Inflammatory macrophage treated with lipopolysaccharide for 4 hours (primary cell): ENCODE results near the gene ZNF408.

ENCODE experiments used
- DNase-seq: peaks from one replicate; pipeline ENCODE4 v3.0.0-alpha.2; 2020

Gene ZNF408

DNA sequence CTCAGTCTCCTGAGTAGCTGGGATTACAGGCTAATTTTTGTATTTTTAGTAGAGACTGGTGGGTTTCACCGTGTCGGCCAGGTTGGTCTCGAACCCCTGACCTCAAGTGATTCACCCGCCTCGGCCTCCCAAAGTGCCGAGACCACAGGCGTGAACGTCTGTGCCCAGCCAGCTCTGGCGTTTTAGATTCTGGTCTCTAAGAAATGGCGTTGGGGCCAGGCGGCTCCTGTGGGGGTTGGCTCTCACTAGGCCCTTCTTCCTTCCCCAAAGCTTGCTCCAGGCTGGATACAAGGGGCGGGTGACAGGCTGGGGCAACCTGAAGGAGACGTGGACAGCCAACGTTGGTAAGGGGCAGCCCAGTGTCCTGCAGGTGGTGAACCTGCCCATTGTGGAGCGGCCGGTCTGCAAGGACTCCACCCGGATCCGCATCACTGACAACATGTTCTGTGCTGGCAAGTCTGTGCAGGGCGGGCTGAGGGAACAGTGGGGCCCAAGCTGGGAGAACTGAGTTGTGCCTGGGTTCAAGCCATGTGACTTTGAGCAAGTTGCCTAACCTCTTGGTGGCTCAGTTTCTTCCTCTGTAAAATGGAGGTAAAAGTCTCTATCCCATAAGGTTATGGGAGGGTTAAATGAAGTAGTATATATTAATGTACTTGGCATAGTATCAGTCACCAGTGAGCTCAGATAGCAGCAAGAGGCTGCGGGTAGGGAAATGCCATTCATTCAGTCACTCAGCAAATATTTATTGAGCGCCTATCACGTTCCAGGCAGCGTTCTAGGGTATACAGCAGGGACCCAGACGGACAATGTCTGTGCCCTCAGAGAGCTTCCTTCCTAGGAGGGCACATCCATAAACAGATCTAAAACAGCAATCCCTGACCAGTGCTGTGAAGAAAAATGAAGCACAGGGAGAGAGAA is 28.5 kb downstream of the ZNF408 start:
- no peak for DNase-seq

DNA sequence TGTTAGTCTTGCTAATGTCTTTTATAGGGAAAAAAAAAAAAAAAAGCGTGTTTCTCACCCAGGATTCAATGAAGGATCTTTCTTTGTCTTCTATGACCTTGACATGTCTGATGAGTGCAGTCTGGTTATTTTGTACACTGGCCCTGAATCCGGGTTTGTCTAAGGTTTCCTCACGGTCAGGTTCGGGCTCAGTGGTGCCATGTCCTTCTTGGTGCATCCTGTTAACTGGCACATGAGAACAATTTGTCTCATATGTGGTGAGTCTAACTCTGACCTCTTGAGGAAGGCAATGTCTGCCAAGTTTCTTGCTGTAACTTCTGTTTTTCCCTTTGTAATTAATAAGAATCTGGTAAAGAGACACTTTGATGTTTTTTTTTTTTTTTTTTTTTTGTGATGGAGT is 30.7 kb downstream of the ZNF408 start:
- no peak for DNase-seq

DNA sequence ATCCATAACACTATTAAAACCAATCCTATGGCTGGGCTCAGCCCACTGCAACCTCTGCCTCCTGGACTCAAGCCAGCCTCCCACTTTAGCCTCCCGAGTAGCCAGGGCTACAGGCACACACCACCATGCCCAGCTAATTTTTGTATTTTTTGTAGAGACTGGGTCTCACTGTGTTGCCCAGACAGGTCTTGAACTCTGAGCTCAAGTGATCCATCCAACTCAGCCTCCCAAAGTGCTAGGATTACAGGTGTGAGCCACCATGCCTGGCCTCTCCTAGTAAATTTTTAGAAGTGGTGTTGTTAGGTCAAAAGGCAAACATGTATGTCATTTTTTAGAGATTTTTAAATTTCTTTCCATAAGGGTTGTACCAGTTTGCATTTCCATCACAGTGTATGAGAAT is 32.4 kb downstream of the ZNF408 start:
- no peak for DNase-seq

DNA sequence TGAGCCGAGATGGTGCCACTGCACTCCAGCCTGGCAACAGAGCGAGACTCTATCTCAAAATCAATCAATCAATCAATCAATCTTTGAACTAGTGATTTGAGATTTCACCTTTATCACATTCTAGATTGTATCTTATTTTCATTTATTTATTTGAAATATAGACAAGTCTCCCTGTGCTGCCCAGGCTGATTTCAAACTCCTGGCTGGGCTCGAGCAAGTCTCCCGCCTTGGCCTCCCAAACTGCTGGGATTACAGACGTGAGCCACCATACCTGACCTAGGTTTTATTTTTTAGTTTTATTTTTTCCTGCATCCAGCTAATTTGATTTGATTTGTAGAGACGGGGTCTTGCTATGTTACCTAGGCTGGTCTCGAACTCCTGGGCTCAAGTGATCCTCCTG is 35.3 kb downstream of the ZNF408 start:
- DNase-seq: no peak

DNA sequence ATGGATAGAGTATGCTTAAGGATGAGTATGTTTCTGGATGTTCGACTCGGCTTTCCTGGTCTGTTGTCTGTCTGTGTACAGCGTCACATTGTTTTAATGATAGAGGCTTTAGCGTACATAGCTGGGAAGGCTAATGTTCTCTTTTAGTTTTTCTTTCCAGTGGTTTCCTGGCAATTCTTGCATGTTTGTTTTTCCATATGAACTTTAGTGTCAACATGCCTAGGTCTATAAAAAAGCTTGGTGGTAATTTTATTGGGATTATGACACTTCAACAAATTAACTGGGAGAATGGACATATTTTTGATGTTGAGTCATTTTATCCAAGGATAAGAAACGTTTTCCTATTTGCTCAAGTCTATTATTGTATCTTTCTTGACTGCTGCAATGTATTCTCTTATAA is 35.8 kb downstream of the ZNF408 start:
- no peak for DNase-seq

DNA sequence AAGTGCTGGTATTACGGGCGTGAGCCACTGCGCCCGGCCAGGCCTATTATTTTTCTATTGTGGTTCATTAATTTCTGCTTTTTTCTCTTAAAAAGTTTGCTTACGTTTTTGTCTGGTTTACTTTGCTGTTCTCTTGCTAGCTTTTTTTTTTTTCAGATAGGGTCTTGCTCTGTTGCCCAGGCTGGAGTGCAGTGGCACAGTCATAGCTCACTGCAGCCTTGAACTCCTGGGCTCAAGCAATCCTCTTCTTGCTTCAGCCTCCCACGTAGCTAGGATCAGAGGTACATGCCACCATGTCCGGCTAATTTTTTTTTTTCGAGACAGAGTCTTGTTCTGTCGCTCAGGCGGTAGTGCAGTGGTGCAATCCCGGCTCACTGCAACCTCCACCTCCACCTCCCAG is 36.9 kb downstream of the ZNF408 start:
- no peak for DNase-seq

DNA sequence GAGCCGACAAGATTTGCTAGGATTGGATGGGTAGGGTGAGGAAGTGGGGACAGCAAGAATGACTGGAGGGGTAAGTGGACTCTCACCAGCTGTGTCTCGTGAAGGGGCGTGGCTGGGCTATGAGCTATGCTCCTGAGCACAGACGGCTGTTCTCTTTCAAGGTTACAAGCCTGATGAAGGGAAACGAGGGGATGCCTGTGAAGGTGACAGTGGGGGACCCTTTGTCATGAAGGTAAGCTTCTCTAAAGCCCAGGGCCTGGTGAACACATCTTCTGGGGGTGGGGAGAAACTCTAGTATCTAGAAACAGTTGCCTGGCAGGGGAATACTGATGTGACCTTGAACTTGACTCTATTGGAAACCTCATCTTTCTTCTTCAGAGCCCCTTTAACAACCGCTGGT is 38.1 kb downstream of the ZNF408 start:
- DNase-seq: no peak

DNA sequence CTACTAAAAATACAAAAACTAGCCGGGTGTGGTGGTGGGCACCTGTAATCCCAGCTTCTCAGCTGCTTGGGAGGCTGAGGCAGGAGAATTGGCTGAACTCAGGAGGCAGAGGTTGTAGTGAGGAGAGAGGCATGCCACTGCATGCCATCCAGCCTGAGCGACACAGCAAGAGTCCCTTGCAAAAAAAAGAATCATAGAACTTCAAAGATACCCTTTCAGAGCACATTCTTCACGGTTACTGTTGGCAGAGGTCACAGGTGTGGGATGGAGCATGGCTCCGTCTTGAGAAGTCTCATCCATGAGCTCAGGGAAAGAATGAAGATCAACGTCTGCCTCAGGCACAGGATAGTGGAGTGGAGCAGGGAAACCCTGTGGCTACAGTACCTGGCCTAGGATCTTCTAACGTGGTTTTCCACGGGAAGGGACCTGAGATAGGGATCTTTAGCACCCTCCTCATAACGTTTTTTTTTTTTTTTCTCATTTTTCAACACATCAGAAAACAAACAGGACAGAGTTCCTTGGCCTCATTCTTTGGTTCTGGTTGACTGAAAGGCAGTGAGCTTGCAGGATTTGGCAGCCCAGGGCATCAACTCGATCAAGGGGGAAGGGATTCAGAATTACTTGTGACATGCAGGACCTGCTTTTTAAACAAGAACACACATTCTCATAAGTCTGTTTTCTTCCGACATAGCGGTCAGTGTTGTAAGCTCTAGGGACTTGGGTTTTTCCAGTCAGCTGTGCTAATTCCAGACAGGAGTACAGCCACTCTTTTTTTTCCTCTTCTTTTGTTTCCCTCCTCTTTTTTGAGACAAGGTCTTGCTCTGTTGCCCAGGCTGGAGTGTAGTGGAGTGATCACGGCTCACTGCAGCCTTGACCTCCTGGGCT is 41.0 kb downstream of the ZNF408 start:
- DNase-seq: no peak

DNA sequence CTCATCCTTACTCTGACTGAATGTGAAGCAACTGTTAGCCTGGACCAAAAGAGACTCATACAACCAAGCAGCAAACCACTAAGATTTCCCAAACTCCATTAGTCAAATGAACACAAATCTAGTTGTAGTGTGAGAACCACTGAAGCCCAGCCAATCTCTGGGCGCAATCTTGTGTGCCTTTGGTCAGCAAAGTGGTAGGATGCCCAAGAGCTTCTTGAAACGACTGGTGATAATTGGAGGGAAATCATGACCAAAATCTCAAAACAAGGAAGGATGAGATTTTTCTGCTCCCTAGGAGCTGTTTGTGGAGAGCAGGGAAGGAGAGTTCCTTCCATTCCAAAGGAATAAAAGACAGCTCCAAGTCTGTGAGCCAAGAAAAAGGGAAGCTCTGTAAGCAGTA is 42.2 kb downstream of the ZNF408 start:
- no peak for DNase-seq

DNA sequence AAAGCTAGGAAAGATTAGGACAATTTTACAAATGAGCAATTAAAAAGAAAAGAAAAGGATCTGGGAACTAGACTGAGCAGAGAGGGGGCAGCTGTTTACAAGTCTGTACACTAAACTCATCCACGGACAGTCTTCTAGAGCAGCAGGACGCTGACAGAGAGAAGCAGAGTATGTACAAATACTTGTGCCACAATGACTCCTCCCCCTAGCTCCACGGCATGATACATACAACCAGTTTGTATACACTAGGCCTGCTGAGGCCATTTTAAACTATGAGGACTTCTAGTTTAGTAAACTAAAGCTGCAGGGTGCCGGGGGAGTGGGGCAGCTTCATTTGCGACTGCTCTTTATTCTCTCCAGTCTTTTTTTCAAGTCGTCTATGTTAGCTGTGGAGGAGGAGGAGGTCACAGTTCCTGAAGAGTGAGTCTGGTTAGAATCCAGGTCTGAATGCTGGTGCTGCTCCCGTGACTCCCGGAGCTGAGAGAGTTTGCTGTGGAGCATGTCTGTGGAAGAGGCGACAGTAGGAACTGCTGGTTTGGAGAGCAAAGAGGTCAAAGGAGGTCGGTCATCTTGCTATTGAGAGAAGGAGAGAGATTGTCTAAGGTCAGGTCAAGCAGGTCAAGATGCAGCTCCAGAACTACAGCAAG is 43.0 kb downstream of the ZNF408 start:
- DNase-seq: no peak

DNA sequence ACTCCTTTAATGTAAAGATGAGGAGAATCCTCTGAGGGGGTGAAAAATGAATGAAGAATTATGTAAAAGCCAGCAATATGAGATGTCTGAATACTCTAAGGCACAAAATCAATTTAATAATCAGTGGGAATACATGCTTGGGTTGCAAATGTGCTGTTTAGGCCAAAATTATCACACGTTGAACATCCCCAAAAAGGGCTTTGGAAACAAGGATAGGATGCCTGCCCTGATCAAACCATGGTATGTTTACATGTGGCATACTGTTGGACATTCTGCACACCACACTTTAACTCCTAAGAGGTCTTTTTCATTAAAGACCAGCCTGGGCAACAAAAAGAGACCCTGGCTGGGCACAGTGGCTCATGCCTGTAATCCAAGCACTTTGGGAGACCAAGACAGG is 44.5 kb downstream of the ZNF408 start:
- no peak for DNase-seq

DNA sequence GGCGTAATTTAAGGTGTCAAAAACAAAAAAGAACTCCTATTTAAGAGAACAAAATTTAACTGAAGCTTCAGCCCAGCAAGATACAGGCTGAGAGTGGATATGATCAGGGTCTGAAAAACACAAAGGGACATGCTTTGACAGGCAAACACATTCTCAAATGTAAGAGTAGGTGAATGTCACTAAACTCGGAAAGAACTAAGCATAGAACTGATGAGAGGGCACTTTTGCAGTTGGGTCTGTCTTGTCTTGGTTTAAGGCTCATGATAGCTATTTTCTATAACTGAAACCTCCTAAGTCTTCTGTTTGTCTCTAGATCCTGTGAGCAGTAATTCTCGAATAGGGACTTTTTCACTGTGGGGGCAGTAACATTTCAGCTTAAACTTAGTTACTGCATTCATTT is 45.2 kb downstream of the ZNF408 start:
- DNase-seq: no peak

DNA sequence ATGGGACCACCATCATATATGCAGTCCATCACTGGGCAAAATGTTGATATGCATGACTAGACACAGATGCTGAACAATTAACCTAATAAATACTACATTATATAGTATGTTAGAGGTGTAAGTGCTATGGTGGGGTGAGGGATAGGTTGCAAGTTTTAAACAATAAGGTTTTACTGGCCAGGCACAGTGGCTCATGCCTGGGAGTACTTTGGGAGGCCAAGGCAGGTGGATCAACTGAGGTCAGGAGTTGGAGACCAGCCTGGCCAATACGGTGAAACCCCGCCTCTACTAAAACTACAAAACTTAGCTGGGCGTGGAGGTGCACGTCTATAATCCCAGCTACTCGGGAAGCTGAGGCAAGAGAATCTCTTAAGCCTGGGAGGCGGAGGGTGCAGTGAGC is 46.3 kb downstream of the ZNF408 start:
- DNase-seq: no peak
